HEK293 (cell line): ENCODE measurements around the gene RASA4B.
"Not testable (repeated sequence)": the region's sequence is repeated elsewhere in the genome, so short reads cannot be mapped to it uniquely, and the experiment has no call there.

Source experiments
- GLI2 ChIP-seq: fragments of 450-650 bp; formaldehyde crosslinking; IDR thresholded peaks from 2 replicates; pipeline ENCODE4; 2017; ENCODE audit warnings: missing biosample characterization, missing genetic modification characterization, low read depth, borderline replicate concordance
- SP2 ChIP-seq: fragments of 450-650 bp; formaldehyde crosslinking; IDR thresholded peaks from 2 replicates; pipeline ENCODE4 v1.5.1; 2016; ENCODE audit warnings: missing biosample characterization, missing genetic modification characterization
- YY1 ChIP-seq: fragments of 450-650 bp; formaldehyde crosslinking; IDR thresholded peaks from 2 replicates; pipeline ENCODE4 v1.5.1; 2018; ENCODE audit warnings: missing biosample characterization, missing genetic modification characterization
- ZNF140 ChIP-seq: fragments of 450-650 bp; formaldehyde crosslinking; IDR thresholded peaks from 2 replicates; pipeline ENCODE4 v1.5.1; 2016; ENCODE audit warnings: missing biosample characterization, missing genetic modification characterization
- TF ChIP-seq, protein P1 (sequence below): fragments of 450-650 bp; formaldehyde crosslinking; IDR thresholded peaks from 2 replicates; pipeline ENCODE4 v1.5.1; 2016; ENCODE audit warnings: missing biosample characterization, missing genetic modification characterization
- TF ChIP-seq, protein P2 (sequence below): fragments of 450-650 bp; formaldehyde crosslinking; IDR thresholded peaks from 2 replicates; pipeline ENCODE4 v1.5.1; 2016; ENCODE audit warnings: missing biosample characterization, missing genetic modification characterization, low read depth
- TF ChIP-seq, protein P3 (sequence below): fragments of 450-650 bp; formaldehyde crosslinking; IDR thresholded peaks from 2 replicates; pipeline ENCODE4 v1.5.1; 2016; ENCODE audit warnings: missing biosample characterization, missing genetic modification characterization, borderline replicate concordance
- TF ChIP-seq, protein P4 (sequence below): fragments of 450-650 bp; formaldehyde crosslinking; IDR thresholded peaks from 2 replicates; pipeline ENCODE4 v1.5.1; 2016; ENCODE audit warnings: missing biosample characterization, missing genetic modification characterization
- TF ChIP-seq, protein P5 (sequence below): fragments of 450-650 bp; formaldehyde crosslinking; IDR thresholded peaks from 2 replicates; pipeline ENCODE4 v1.5.1; 2016; ENCODE audit warnings: missing biosample characterization, missing genetic modification characterization
- TF ChIP-seq, protein P6 (sequence below): fragments of 450-650 bp; formaldehyde crosslinking; IDR thresholded peaks from 2 replicates; pipeline ENCODE4 v1.5.1; 2017; ENCODE audit warnings: missing biosample characterization, mild to moderate bottlenecking, missing genetic modification characterization, moderate library complexity

DNA sequence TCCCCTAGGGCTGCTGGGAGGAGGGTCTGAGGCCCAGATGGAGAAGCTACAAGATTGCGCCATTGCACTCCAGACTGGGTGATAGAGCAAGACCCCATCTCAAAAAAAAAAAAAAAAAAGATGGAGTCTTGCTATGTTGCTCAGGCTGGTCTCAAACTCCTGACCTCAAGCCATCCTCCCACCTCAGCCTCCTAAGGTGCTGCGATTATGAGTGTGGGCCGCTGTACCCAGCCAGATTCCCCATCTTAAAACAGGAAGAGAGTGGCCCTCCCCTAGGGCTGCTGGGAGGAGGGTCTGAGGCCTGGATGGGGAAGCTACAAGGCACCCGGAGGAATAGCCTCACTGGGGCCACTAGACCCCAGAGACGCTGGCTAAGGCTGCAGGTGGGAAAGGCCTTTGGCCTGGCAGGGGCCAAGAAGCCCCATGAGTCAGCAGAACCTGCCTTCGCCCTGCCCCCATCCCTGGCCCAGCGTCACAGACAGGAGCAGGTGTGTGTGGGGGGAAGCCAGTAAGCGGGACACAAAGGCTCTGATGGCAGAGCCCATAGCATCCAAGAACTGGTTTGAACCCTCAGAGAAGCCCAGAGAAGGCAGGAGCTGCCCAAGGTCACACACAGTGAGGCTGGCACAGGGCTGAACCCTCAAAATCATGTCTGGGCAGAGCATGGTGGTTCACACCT, 10.0 kb downstream of the RASA4B start:
- TF ChIP-seq, protein P1, sequence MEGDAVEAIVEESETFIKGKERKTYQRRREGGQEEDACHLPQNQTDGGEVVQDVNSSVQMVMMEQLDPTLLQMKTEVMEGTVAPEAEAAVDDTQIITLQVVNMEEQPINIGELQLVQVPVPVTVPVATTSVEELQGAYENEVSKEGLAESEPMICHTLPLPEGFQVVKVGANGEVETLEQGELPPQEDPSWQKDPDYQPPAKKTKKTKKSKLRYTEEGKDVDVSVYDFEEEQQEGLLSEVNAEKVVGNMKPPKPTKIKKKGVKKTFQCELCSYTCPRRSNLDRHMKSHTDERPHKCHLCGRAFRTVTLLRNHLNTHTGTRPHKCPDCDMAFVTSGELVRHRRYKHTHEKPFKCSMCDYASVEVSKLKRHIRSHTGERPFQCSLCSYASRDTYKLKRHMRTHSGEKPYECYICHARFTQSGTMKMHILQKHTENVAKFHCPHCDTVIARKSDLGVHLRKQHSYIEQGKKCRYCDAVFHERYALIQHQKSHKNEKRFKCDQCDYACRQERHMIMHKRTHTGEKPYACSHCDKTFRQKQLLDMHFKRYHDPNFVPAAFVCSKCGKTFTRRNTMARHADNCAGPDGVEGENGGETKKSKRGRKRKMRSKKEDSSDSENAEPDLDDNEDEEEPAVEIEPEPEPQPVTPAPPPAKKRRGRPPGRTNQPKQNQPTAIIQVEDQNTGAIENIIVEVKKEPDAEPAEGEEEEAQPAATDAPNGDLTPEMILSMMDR, result not testable (repeated sequence)
- TF ChIP-seq, protein P2, sequence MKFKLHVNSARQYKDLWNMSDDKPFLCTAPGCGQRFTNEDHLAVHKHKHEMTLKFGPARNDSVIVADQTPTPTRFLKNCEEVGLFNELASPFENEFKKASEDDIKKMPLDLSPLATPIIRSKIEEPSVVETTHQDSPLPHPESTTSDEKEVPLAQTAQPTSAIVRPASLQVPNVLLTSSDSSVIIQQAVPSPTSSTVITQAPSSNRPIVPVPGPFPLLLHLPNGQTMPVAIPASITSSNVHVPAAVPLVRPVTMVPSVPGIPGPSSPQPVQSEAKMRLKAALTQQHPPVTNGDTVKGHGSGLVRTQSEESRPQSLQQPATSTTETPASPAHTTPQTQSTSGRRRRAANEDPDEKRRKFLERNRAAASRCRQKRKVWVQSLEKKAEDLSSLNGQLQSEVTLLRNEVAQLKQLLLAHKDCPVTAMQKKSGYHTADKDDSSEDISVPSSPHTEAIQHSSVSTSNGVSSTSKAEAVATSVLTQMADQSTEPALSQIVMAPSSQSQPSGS (tag by site-specific recombination), result not testable (repeated sequence)
- TF ChIP-seq, protein P3, sequence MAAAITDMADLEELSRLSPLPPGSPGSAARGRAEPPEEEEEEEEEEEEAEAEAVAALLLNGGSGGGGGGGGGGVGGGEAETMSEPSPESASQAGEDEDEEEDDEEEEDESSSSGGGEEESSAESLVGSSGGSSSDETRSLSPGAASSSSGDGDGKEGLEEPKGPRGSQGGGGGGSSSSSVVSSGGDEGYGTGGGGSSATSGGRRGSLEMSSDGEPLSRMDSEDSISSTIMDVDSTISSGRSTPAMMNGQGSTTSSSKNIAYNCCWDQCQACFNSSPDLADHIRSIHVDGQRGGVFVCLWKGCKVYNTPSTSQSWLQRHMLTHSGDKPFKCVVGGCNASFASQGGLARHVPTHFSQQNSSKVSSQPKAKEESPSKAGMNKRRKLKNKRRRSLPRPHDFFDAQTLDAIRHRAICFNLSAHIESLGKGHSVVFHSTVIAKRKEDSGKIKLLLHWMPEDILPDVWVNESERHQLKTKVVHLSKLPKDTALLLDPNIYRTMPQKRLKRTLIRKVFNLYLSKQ, result not testable (repeated sequence)
- not testable (repeated sequence) for TF ChIP-seq ZNF140 (tag by site-specific recombination); GLI2 (tag by site-specific recombination); YY1 (tag by site-specific recombination); SP2
- TF ChIP-seq, protein P4, sequence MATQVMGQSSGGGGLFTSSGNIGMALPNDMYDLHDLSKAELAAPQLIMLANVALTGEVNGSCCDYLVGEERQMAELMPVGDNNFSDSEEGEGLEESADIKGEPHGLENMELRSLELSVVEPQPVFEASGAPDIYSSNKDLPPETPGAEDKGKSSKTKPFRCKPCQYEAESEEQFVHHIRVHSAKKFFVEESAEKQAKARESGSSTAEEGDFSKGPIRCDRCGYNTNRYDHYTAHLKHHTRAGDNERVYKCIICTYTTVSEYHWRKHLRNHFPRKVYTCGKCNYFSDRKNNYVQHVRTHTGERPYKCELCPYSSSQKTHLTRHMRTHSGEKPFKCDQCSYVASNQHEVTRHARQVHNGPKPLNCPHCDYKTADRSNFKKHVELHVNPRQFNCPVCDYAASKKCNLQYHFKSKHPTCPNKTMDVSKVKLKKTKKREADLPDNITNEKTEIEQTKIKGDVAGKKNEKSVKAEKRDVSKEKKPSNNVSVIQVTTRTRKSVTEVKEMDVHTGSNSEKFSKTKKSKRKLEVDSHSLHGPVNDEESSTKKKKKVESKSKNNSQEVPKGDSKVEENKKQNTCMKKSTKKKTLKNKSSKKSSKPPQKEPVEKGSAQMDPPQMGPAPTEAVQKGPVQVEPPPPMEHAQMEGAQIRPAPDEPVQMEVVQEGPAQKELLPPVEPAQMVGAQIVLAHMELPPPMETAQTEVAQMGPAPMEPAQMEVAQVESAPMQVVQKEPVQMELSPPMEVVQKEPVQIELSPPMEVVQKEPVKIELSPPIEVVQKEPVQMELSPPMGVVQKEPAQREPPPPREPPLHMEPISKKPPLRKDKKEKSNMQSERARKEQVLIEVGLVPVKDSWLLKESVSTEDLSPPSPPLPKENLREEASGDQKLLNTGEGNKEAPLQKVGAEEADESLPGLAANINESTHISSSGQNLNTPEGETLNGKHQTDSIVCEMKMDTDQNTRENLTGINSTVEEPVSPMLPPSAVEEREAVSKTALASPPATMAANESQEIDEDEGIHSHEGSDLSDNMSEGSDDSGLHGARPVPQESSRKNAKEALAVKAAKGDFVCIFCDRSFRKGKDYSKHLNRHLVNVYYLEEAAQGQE, result not testable (repeated sequence)
- TF ChIP-seq, protein P5, sequence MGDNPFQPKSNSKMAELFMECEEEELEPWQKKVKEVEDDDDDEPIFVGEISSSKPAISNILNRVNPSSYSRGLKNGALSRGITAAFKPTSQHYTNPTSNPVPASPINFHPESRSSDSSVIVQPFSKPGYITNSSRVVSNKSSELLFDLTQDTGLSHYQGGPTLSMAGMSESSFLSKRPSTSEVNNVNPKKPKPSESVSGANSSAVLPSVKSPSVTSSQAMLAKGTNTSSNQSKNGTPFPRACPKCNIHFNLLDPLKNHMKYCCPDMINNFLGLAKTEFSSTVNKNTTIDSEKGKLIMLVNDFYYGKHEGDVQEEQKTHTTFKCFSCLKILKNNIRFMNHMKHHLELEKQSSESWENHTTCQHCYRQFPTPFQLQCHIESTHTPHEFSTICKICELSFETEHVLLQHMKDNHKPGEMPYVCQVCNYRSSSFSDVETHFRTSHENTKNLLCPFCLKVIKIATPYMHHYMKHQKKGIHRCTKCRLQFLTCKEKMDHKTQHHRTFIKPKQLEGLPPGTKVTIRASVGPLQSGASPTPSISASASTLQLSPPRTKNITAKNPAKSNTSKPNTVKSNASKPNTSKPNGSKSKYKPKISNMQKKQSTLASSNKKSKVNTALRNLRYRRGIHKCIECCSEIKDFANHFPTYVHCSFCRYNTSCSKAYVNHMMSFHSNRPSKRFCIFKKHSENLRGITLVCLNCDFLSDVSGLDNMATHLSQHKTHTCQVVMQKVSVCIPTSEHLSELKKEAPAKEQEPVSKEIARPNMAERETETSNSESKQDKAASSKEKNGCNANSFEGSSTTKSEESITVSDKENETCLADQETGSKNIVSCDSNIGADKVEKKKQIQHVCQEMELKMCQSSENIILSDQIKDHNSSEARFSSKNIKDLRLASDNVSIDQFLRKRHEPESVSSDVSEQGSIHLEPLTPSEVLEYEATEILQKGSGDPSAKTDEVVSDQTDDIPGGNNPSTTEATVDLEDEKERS (tag by site-specific recombination), result not testable (repeated sequence)
- TF ChIP-seq, protein P6, sequence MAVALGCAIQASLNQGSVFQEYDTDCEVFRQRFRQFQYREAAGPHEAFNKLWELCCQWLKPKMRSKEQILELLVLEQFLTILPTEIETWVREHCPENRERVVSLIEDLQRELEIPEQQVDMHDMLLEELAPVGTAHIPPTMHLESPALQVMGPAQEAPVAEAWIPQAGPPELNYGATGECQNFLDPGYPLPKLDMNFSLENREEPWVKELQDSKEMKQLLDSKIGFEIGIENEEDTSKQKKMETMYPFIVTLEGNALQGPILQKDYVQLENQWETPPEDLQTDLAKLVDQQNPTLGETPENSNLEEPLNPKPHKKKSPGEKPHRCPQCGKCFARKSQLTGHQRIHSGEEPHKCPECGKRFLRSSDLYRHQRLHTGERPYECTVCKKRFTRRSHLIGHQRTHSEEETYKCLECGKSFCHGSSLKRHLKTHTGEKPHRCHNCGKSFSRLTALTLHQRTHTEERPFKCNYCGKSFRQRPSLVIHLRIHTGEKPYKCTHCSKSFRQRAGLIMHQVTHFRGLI (tag by site-specific recombination), result not testable (repeated sequence)
